ENCODE measurements around the gene ARFGAP3.

DNA sequence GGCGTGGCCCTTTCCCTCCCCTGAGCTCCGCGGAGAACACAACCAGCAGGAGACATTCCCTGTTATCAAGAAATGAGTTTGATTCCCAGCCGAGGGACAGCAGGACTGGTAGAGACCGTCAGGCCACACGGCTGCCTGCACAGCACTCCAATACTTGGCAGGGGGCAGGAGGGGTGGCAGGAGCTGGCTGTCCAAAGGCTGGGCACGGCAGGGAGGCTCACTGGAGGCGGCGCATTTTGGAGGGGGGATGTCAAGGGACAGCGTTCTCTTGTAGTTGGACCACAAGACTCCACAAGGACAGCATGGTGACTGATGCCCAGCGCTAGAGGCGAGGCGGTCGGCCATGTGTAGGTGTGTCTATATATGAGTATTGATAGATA lies 69.7 kb downstream of the ARFGAP3 start:
- TF ChIP-seq, protein P1, sequence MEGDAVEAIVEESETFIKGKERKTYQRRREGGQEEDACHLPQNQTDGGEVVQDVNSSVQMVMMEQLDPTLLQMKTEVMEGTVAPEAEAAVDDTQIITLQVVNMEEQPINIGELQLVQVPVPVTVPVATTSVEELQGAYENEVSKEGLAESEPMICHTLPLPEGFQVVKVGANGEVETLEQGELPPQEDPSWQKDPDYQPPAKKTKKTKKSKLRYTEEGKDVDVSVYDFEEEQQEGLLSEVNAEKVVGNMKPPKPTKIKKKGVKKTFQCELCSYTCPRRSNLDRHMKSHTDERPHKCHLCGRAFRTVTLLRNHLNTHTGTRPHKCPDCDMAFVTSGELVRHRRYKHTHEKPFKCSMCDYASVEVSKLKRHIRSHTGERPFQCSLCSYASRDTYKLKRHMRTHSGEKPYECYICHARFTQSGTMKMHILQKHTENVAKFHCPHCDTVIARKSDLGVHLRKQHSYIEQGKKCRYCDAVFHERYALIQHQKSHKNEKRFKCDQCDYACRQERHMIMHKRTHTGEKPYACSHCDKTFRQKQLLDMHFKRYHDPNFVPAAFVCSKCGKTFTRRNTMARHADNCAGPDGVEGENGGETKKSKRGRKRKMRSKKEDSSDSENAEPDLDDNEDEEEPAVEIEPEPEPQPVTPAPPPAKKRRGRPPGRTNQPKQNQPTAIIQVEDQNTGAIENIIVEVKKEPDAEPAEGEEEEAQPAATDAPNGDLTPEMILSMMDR (IDR thresholded peaks at IDR 0.05; ENCODE audit: insufficient read depth, low read depth, low read length): no peak
- TF ChIP-seq EZH2 (IDR thresholded peaks at IDR 0.05; ENCODE audit: insufficient read depth, low read length): no peak
